Gastrocnemius medialis (tissue), 4 donors: Measurements from ENCODE around the gene ATF6B.

Source experiments
- CTCF ChIP-seq, 5 experiments: fragments of 450-650 bp in 3 of 5; fragments of 200-600 bp in 2 of 5; sonication (generic) in 2 of 5; IDR thresholded peaks in 4 of 5; conservative IDR thresholded peaks in 1 of 5; 1 replicate in 4 of 5; 2 replicates in 1 of 5; pipeline ENCODE4 v1.5.1; 2016 to 2019; ENCODE audit warnings: antibody characterized with exemption in 5 of 5, mild to moderate bottlenecking in 3 of 5, moderate library complexity in 3 of 5
- POLR2A ChIP-seq, 2 donors: fragments of 450-650 bp; IDR thresholded peaks; one replicate each; pipeline ENCODE4 v1.6.1; 2017; ENCODE audit warnings: antibody characterized with exemption in 2 of 2, mild to moderate bottlenecking in 2 of 2, moderate library complexity in 2 of 2

DNA sequence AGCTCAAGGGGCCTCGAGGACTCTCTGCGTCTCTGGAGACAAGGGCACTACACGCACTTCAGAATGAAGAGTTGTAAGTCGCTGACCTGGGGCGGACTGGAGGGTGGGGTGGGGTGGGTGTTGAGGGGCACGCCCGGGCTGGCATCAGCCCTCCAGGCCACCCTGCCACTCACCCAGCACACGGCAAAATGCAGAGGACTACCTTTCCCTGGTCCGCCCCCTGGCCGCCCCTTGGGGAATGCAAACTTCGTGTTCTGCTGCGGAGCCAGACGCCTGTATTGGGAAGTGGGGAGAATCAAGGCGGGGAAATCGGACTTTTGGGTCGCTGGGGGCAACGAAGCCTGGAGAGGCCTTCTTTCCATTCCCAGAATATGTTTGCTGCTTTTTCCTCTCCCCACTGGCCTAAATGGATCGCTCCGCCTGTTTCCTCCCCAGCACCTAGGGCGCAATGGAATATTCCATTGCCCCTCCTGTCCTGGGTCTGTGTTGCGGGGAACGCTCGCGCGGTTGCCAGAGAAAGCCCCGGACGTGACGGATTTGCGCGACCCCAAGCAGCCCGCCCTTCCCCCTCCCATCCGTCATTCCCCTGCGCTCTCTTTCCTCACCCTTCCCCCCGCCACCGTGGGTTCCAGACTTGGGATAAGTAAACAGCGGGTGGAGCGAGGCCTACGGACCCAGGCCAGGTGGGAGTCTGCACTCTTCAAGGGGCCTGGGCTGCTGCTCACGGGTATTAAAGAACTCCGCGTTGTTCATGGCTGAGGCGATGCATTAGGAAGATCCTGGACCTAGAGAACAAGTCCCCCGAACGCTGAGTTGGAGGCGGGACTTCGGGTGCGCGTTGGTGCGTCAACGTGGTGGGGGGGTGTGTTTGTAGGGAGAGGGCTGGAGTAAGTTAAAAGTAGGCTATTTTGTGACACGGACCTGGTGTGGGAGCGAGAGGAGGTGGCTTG, 25.8 kb upstream of the ATF6B start, which contains the start of gene PPT2:
- peak; percentile 23 to 38 for TF ChIP-seq POLR2A (IDR thresholded peaks at IDR 0.05)
- peak in 2 of 5 experiments; percentile 14 to 15 for TF ChIP-seq CTCF (IDR thresholded peaks at IDR 0.05 in 4 of 5, conservative IDR thresholded peaks at IDR 0.05 in 1 of 5)
